ENCODE data around the gene RPL22.

RPL22 gene

DNA sequence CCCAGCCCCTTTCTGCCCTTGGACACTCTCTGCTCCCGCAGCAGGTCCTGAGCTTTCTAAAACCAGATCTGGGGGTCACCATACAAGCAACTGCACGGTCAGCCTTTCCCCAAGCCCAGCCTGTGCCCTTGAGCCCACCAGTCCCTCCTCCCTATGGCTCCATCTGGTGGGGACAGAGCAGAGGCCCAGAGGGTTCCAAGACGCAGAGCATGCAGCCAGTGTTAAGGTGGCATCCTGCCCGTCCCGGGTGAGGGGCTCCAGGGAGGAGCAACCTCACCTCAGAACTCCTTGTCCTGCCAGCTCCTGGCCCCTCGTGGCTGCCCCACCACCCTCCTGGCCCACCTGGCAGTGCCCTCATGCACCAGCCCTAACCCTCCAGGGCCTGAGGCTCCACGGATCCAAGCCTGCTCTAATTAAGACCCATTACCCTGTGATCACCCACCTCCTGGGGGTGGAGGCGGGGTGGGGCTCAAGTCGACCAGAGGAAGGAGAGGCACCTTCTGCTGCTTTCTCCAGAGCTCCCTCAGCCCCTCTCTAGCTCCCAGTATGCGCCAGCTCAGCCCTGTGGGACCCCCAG is 27.8 kb downstream of the RPL22 start:
- DNase-seq, result no peak

DNA sequence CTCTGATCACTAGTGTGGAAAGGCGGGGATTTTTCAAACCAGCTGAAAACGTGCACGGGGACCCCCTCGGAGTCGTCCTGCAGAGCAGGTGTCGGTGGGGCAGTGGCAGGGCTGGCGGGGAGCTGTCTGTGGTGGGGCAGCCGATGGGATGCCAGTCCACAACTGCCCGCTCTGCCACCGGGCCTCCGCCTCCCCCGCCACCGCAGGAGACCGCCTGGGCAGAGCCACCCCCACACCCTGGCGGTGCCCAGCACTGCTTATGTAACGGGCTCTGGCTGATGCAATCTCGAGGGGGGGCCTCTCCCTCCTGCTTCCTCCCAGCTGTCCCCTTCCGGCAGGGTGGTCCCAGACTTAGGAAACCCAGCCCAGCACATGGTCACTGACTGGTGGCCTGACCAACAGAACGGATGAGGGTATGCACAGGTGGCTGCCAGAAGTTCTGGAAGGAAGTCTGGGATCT is 28.6 kb downstream of the RPL22 start:
- DNase-seq, result no peak

- DNase-seq, result no peak
Observed at GRCh38 chr1:6170116-6170741, 29.2 kb downstream of the RPL22 start.

- DNase-seq, result no peak
Observed at GRCh38 chr1:6168947-6169586, 30.3 kb downstream of the RPL22 start.

GRCh38 chr1:6167391-6168303 is 31.7 kb downstream of the RPL22 start:
- DNase-seq, result no peak

DNA sequence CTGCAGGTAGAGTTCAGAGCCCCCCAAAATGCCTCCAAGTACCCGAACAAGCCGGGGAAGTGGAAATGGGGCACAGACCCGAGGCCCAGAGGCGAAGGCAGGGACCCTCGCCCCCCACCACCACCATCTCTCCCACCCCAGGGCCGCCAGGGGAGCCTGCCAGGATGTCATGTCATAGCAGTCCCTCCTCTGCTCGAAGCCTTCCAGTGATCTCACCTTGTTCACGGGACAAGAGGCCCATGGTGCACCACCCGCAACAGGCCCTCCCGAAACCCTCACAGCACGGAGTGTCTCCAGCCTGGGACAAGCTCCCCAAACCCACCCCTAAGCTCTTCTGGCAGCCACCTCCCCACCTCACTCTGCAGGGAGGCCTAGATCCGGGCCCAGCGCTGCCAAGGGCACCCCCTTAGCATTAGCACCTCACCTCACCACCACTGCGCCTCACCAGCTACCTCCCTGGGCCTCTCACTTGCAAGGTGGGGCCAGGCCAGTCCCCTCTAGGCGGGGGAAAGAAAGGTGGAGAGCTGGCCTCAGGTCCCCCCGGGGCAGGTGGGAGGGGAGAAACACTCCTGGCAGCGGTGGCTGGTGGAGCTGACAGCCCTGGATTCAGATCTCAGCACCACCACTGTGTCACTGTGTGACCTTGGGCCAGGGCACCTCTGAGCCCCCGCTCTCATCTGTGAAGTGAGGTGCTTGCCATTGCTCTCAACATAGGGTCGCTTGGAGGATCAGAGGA is 32.6 kb downstream of the RPL22 start:
- no peak for DNase-seq

DNA sequence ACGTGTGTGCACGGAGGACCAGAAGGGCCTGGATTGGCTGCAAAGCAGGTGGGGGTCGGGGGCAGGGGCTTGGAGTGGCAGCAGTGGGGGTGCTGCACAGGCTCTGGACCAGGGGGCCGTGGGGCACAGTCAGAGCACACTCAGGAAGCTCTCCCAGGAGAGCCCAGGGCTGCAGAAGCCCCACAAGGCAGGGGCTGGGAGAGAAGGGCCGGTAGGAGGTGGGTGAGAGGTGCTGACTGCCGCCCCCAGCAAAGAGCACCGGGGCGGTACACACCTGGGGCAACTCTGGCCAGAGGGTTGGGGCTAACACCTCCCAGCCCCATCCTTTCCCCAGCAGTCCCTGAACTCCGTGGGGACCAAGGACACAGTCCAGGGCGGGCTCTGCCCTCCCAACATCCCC is 33.2 kb downstream of the RPL22 start:
- no peak for DNase-seq

DNA sequence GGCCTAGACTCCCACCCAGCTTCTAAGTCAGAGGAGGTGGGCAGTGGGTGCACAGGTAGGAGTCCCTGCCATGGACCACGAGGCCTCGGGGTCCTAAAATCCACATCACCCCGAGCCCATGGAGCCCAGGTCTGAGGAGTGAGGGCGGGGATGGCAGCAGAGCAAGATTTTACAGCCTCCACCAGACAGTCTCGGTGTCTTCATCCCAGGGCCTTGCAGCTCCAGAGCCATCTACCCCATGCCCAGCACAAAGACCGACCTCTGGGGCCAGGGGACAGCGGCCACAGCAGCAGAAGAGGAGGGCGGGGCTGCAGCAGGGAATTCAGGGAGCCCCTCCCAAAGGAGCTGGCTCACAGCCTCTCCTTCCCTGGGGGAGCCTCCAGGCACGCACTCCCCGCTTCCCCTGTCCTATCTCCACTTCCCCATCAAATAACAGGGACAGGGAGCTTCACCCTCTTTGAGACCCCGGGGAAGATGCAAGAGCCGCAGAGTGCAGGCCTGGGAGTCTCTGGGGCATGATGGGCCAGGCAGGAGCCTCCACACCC is 33.9 kb downstream of the RPL22 start:
- no peak for DNase-seq

DNA sequence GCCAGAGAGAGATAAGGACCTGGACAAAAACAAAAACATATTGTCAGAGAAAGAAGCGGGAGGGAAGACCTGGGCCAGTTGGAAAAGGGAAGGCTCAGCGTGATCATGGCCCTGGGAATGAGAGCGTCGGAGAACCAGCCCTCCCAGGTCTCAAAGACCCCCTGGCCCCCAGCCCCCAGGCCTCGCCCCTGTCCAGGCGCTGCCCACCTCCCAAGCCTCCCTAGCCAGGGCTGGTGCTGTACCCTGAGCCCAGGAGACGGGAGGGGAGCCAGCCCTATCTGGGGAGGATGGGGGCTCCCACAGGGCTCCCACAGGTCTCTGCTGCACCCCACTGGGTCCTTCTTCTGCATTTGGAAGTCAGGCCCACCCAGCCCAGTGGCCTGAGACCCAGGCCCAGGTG is 34.4 kb downstream of the RPL22 start:
- DNase-seq, result no peak

- no peak for DNase-seq
Observed at GRCh38 chr1:6163973-6164617, 35.3 kb downstream of the RPL22 start.

DNA sequence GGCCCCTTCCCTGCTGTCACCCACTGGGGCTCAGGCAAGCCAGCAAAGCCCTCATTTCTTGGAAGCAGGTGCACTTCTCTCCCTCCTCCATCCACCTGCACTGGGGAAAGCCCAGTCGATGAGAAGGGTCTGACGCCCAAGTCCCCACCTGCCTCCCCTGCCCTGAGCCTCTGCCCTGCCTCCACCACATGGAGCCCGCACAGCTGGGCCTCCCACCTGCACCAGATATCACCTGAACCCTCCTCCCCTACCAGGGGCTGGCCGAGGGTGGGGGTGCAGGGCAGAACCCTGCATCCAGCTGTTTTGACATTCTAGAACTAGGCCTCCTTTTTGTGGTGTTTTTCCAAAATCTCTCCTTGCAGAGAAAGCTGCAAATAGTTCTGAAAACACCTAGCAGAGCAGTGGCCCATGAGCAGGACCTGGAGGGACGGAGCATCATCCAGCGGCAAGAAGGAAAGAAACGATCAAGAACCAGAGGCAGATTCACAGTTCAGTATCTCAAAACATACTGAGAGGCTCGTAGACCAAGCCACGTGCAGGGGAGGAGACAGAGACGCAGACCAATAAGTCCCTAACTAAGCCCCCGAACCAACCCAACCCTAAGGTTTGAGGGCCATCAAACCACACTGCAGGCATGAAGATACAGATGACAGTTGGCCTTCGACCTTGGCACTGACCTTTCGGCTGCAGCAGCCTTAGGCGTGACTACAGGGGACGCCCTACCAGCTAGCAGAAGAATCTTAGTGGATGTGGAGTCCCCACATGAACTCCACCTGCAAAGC is 36.0 kb downstream of the RPL22 start:
- no peak for DNase-seq

DNA sequence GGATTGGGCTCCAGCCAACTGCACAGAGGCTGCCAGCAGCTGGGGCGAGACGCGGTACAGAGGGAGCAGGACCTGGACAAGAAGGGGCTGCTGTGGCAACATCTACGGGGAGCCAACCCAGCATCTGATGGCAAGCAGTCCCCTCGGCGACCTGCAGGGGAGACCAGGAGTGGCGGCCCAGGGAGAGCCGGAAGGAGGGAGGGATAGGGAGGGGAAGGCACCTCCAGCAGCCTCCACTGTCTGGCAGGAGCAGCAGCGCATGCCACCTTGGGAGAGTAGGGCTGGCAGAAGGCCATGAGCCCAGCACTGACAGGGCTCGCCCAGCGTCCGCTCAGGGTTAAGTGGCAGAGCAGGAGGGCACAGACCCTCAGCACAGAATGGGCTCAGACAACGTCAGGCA is 36.6 kb downstream of the RPL22 start:
- DNase-seq, result no peak

GRCh38 chr1:6162341-6162740 is 37.1 kb downstream of the RPL22 start:
- DNase-seq, result no peak

DNA sequence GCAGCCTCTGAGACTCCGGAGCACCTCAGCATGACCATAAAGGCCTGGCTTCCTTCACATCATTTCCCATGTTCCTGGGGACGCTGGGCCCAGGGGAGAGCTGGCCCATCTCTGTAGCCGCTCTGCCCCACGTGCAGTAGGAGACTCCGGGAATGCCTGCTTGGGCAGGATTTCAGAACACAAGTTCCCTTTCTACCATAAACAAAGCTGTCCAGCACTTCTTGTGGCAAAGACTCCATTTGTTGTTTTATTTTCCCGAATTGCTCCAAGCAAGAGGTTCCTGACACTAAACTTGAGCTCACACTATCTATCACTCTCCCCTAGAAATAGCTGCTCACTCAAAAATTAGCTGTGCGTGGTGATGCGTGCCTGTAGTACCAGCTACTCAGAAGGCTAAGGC is 41.2 kb downstream of the RPL22 start:
- no peak for DNase-seq

DNA sequence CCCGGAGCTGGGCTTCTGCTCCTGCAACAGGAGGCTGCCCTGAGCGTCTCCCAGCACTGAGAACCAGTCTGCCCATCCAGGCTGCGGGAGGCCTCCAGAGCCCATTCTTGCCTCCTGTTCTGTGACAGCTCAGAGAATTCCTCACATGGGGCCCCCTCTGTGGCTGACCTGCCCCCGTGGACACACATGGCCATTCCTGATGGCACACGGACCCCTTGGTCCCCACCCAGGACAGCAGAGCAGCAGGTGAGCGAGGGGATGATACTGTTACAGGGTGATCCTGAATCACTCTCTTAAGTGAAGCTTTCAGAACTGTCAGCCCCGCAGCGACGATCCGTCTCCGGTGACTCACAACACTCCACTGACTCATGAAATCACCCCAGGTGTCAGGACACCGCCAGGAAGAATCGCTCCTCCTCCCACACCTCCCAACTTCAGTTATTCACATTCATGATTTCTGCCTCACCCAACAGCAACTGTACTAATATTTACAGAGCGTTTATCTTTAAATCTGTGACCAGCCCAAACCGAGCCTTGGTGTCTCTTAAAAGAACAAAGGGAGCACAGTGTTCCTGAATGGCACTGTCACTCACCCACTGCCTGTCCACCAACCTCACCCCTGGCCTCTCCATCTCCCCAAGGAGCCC is 41.7 kb downstream of the RPL22 start:
- DNase-seq, result peak; percentile 70

- no peak for DNase-seq
Observed at GRCh38 chr1:6157132-6157527, 42.3 kb downstream of the RPL22 start.

GRCh38 chr1:6154525-6155319 is 44.7 kb downstream of the RPL22 start:
- DNase-seq, result no peak

- DNase-seq, result no peak
Observed at GRCh38 chr1:6152882-6153281, 46.5 kb downstream of the RPL22 start.

GRCh38 chr1:6152181-6152580 is 47.2 kb downstream of the RPL22 start:
- no peak for DNase-seq
